ENCODE measurements around the gene SPRYD7.
"Not testable (repeated sequence)": the region's sequence is repeated elsewhere in the genome, so short reads cannot be mapped to it uniquely, and the experiment has no call there.

SPRYD7 gene

GRCh38 chr13:49935171-49936074, 717 bp downstream of the SPRYD7 start:
- no peak for DNase-seq (ENCODE audit: low read depth)
- peak overlapping the region; percentile 92 for H3K4me3 ChIP-seq (ENCODE audit: low read depth, low read length)

- DNase-seq (ENCODE audit: low read depth), result no peak
Measured at GRCh38 chr13:49933511-49933910, 2.6 kb downstream of the SPRYD7 start.

GRCh38 chr13:49932868-49933267, 3.3 kb downstream of the SPRYD7 start:
- no peak for DNase-seq (ENCODE audit: low read depth)

More at GRCh38 chr13:49933511-49933910, 2.6 kb downstream of the SPRYD7 start:
- no peak overlapping the region for H3K4me3 ChIP-seq (ENCODE audit: low read depth, low read length)

GRCh38 chr13:49932066-49932465, 4.1 kb downstream of the SPRYD7 start:
- no peak for DNase-seq (ENCODE audit: low read depth)
- no peak overlapping the region for H3K4me3 ChIP-seq (ENCODE audit: low read depth, low read length)

More at GRCh38 chr13:49932868-49933267, 3.3 kb downstream of the SPRYD7 start:
- H3K4me3 ChIP-seq (ENCODE audit: low read depth, low read length), result no peak overlapping the region

- DNase-seq (ENCODE audit: low read depth), result no peak
- H3K4me3 ChIP-seq (ENCODE audit: low read depth, low read length), result no peak overlapping the region
Measured at GRCh38 chr13:49927755-49928154, 8.4 kb downstream of the SPRYD7 start.

GRCh38 chr13:49925881-49926418, 10.2 kb downstream of the SPRYD7 start:
- DNase-seq (ENCODE audit: low read depth), result no peak
- H3K4me3 ChIP-seq (ENCODE audit: low read depth, low read length), result no peak overlapping the region

GRCh38 chr13:49922301-49922700, 13.8 kb downstream of the SPRYD7 start:
- no peak for DNase-seq (ENCODE audit: low read depth)
- H3K4me3 ChIP-seq (ENCODE audit: low read depth, low read length), result no peak overlapping the region

GRCh38 chr13:49920969-49921368, 15.2 kb downstream of the SPRYD7 start:
- not testable (repeated sequence) for DNase-seq (ENCODE audit: low read depth); H3K4me3 ChIP-seq (ENCODE audit: low read depth, low read length)

- H3K4me3 ChIP-seq (ENCODE audit: low read depth, low read length); DNase-seq (ENCODE audit: low read depth): not testable (repeated sequence)
Measured at GRCh38 chr13:49918106-49918505, 18.0 kb downstream of the SPRYD7 start.

- no peak overlapping the region for H3K4me3 ChIP-seq (ENCODE audit: low read depth, low read length)
- DNase-seq (ENCODE audit: low read depth), result no peak
Measured at GRCh38 chr13:49914947-49915346, 21.2 kb downstream of the SPRYD7 start.

GRCh38 chr13:49908637-49909036, 27.5 kb downstream of the SPRYD7 start:
- DNase-seq (ENCODE audit: low read depth), result no peak
- no peak overlapping the region for H3K4me3 ChIP-seq (ENCODE audit: low read depth, low read length)

GRCh38 chr13:49904729-49905456, 31.2 kb downstream of the SPRYD7 start:
- H3K4me3 ChIP-seq (ENCODE audit: low read depth, low read length), result no peak overlapping the region
- DNase-seq (ENCODE audit: low read depth), result no peak

GRCh38 chr13:49898792-49899191, 37.3 kb downstream of the SPRYD7 start:
- no peak for DNase-seq (ENCODE audit: low read depth)
- H3K4me3 ChIP-seq (ENCODE audit: low read depth, low read length), result no peak overlapping the region

GRCh38 chr13:49897713-49898112, 38.4 kb downstream of the SPRYD7 start:
- DNase-seq (ENCODE audit: low read depth), result no peak
- no peak overlapping the region for H3K4me3 ChIP-seq (ENCODE audit: low read depth, low read length)

GRCh38 chr13:49895826-49896225, 40.3 kb downstream of the SPRYD7 start:
- no peak for DNase-seq (ENCODE audit: low read depth)
- no peak overlapping the region for H3K4me3 ChIP-seq (ENCODE audit: low read depth, low read length)

GRCh38 chr13:49893591-49893990, 42.5 kb downstream of the SPRYD7 start:
- DNase-seq (ENCODE audit: low read depth), result no peak
- no peak overlapping the region for H3K4me3 ChIP-seq (ENCODE audit: low read depth, low read length)

GRCh38 chr13:49890376-49890775, 45.8 kb downstream of the SPRYD7 start:
- no peak overlapping the region for H3K4me3 ChIP-seq (ENCODE audit: low read depth, low read length)
- no peak for DNase-seq (ENCODE audit: low read depth)

GRCh38 chr13:49878682-49879081, 57.5 kb downstream of the SPRYD7 start:
- no peak for DNase-seq (ENCODE audit: low read depth)
- H3K4me3 ChIP-seq (ENCODE audit: low read depth, low read length), result no peak overlapping the region

GRCh38 chr13:49877629-49878218, 58.4 kb downstream of the SPRYD7 start:
- H3K4me3 ChIP-seq (ENCODE audit: low read depth, low read length), result no peak overlapping the region
- no peak for DNase-seq (ENCODE audit: low read depth)

GRCh38 chr13:49874430-49874829, 61.7 kb downstream of the SPRYD7 start:
- no peak for DNase-seq (ENCODE audit: low read depth)

More at GRCh38 chr13:49874430-49874829, 61.7 kb downstream of the SPRYD7 start:
- H3K4me3 ChIP-seq (ENCODE audit: low read depth, low read length), result no peak overlapping the region
